ENCODE results near the gene SMCO2.

GRCh38 chr12:27521981-27522380 lies 75.4 kb downstream of the SMCO2 start:
- TF ChIP-seq POLR2A (IDR thresholded peaks at IDR 0.05; ENCODE audit: low read depth, low read length) (no peak), POLR2AphosphoS5 (IDR thresholded peaks at IDR 0.05; ENCODE audit: low read depth, low read length) (no peak), TAF1 (IDR thresholded peaks at IDR 0.05; ENCODE audit: low read depth, low read length) (no peak), PAX5 (IDR thresholded peaks at IDR 0.05; ENCODE audit: insufficient read depth, low read length, severe bottlenecking) (no peak), SPI1 (IDR thresholded peaks at IDR 0.05; ENCODE audit: low read depth, low read length) (no peak), POU2F2 (IDR thresholded peaks at IDR 0.05; ENCODE audit: low read depth, low read length) (no peak)

All from GM12891 (cell line).